Testis (tissue), 3 donors: ENCODE data around the gene AATK. TPM values are rescaled to one million over a fixed set of nuclear protein-coding genes. Genes with fewer than 3 reads are reported as not detected.

ENCODE experiments used
- DNase-seq: peaks from one replicate; pipeline ENCODE4 v3.0.0-alpha.2; 2019
- H3K27ac ChIP-seq, 2 donors: fragments of 200-600 bp; sonication (generic); one replicate each; pipeline ENCODE4 v1.5.1; 2019
- H3K27me3 ChIP-seq: fragments of 200-600 bp; sonication (generic); one replicate; pipeline ENCODE4 v1.5.1; 2019
- H3K36me3 ChIP-seq: fragments of 200-600 bp; sonication (generic); one replicate; pipeline ENCODE4 v1.5.1; 2017; ENCODE audit warnings: low read depth; ENCODE audit errors: missing control alignments
- H3K4me1 ChIP-seq: fragments of 200-600 bp; sonication (generic); one replicate; pipeline ENCODE4 v1.5.1; 2019
- H3K4me3 ChIP-seq, 2 donors: fragments of 200-600 bp; sonication (generic); one replicate each; pipeline ENCODE4 v1.5.1; 2017 to 2019
- H3K9me3 ChIP-seq: fragments of 200-600 bp; sonication (generic); one replicate; pipeline ENCODE4 v1.5.1; 2017
- CTCF ChIP-seq, 3 experiments: fragments of 450-650 bp in 2 of 3; fragments of 200-600 bp in 1 of 3; sonication (generic) in 1 of 3; IDR thresholded peaks; one replicate each; pipeline ENCODE4 v1.5.1; 2016 to 2019; ENCODE audit warnings: antibody characterized with exemption in 3 of 3, mild to moderate bottlenecking in 2 of 3, moderate library complexity in 1 of 3
- POLR2A ChIP-seq: fragments of 450-650 bp; IDR thresholded peaks from one replicate; pipeline ENCODE4 v1.6.1; 2017; ENCODE audit warnings: antibody characterized with exemption, mild to moderate bottlenecking, moderate library complexity
- WGBS, 2 donors: methylation state at CpG; one replicate each; pipeline ENCODE4 v1.1.5; 2018; 5-methylcytosine and 5-hydroxymethylcytosine counted together
- intact Hi-C: fragments of 100-400 bp; cut with DNase I; formaldehyde crosslinking; loops from one replicate; pipeline ENCODE4 v1.15.1; 2023; ENCODE audit warnings: low total_unique reads
- polyA plus RNA-seq: library from polyadenylated mRNA; stranded (reverse); fragments of 350-450 nt; fragmentation: Illumina TruSeq; extraction: RNeasy Lipid Tissue Mini Kit (QIAGEN cat#74804); gene quantifications from one replicate; pipeline ENCODE4 v1.2.3, GENCODE V29; 2014; ENCODE audit warnings: low read depth, low replicate concordance; ENCODE audit not compliant: insufficient read depth
- total RNA-seq, 2 donors: library from RNA; depleted of rRNA; stranded (reverse); fragments of >200 nt; gene quantifications; one replicate each; pipeline ENCODE4 v1.2.3, GENCODE V29; 2016

Gene AATK
- total and polyA plus RNA-seq, 3 donors from 2014 or later: 3.5 to 5.6 (median 3.8) TPM

- H3K27me3 ChIP-seq: no peaks in the 10 kb centered on the region
- TF ChIP-seq CTCF (IDR thresholded peaks at IDR 0.05) (no peak), POLR2A (no peak)
- no peak for DNase-seq
- H3K9me3 ChIP-seq: no peaks in the 10 kb centered on the region
- H3K36me3 ChIP-seq: no peaks in the 10 kb centered on the region
- intact Hi-C loops: no loop called here
- H3K4me1 ChIP-seq: no peaks in the 10 kb centered on the region
- H3K27ac ChIP-seq: no peak overlapping the region
- 87 to 94% methylated on average over 25 to 26 of the region's 26 CpGs for WGBS, 2 donors
- H3K4me3 ChIP-seq: no peak overlapping the region
Observed at GRCh38 chr17:81084680-81085419, 81.2 kb downstream of the AATK start.

- Histone ChIP-seq H3K27me3 (no peaks in the 10 kb centered on the region), H3K4me3 (no peak overlapping the region), H3K9me3 (no peaks in the 10 kb centered on the region), H3K36me3 (no peaks in the 10 kb centered on the region), H3K27ac (no peak overlapping the region), H3K4me1 (no peaks in the 10 kb centered on the region)
- WGBS, 2 donors: 83 to 92% methylated on average over 6 to 26 of the region's 27 CpGs
- no peak for TF ChIP-seq CTCF (IDR thresholded peaks at IDR 0.05)
- TF ChIP-seq POLR2A: no peak
- intact Hi-C loops: no loop called here
- DNase-seq: no peak
Observed at GRCh38 chr17:81083125-81083765, 82.8 kb downstream of the AATK start.

- no peak overlapping the region for H3K4me3 ChIP-seq
- no peak for DNase-seq
- H3K4me1 ChIP-seq: no peaks in the 10 kb centered on the region
- no peaks in the 10 kb centered on the region for H3K9me3 ChIP-seq
- TF ChIP-seq POLR2A (no peak), CTCF (IDR thresholded peaks at IDR 0.05) (no peak)
- H3K27ac ChIP-seq: no peak overlapping the region
- intact Hi-C loops: no loop called here
- 91 to 97% methylated on average over 19 to 33 of the region's 33 CpGs for WGBS, 2 donors
- no peaks in the 10 kb centered on the region for H3K36me3 ChIP-seq
- H3K27me3 ChIP-seq: no peaks in the 10 kb centered on the region
Observed at GRCh38 chr17:81082177-81083073, 83.6 kb downstream of the AATK start.

- Histone ChIP-seq H3K4me1 (no peaks in the 10 kb centered on the region), H3K27me3 (no peaks in the 10 kb centered on the region), H3K4me3 (no peak overlapping the region), H3K27ac (no peak overlapping the region), H3K36me3 (no peaks in the 10 kb centered on the region), H3K9me3 (no peaks in the 10 kb centered on the region)
- 87 to 90% methylated on average over 31 to 33 of the region's 33 CpGs for WGBS, 2 donors
- intact Hi-C loops: no loop called here
- no peak for TF ChIP-seq CTCF (IDR thresholded peaks at IDR 0.05)
- no peak for TF ChIP-seq POLR2A
- no peak for DNase-seq
Observed at GRCh38 chr17:81081222-81082176, 84.5 kb downstream of the AATK start.
